HepG2 (cell line): Measurements from ENCODE around the gene MRPS11. TPM values are rescaled to one million over a fixed set of nuclear protein-coding genes. Genes with fewer than 3 reads are reported as not detected.

Experiments used
- CAMTA2 ChIP-seq: sonication (generic); formaldehyde crosslinking; IDR thresholded peaks from 2 replicates; pipeline ENCODE4 v1.4.0; 2020; ENCODE audit warnings: mild to moderate bottlenecking, missing genetic modification reagents, borderline replicate concordance
- FOXJ3 ChIP-seq: sonication (generic); formaldehyde crosslinking; IDR thresholded peaks from 2 replicates; pipeline ENCODE4 v1.4.0; 2020; ENCODE audit warnings: missing genetic modification reagents, mild to moderate bottlenecking, borderline replicate concordance
- KLF9 ChIP-seq: IDR thresholded peaks from 2 replicates; pipeline ENCODE4 v1.6.1; 2016; ENCODE audit warnings: low read depth
- SALL2 ChIP-seq: sonication (generic); formaldehyde crosslinking; IDR thresholded peaks from 2 replicates; pipeline ENCODE4 v1.8.1; 2023; ENCODE audit warnings: mild to moderate bottlenecking, missing genetic modification reagents, inconsistent platforms
- SCMH1 ChIP-seq: sonication (generic); formaldehyde crosslinking; IDR thresholded peaks from 2 replicates; pipeline ENCODE4 v1.9.0; 2021; ENCODE audit warnings: missing genetic modification reagents, mild to moderate bottlenecking, borderline replicate concordance
- SYNCRIP ChIP-seq: fragments of 200-400 bp; formaldehyde crosslinking; IDR thresholded peaks from 2 replicates; pipeline ENCODE4 v1.6.1; 2018; ENCODE audit warnings: mild to moderate bottlenecking, low read depth, low read length; ENCODE audit not compliant: insufficient read depth
- ZNF260 ChIP-seq: sonication (generic); formaldehyde crosslinking; IDR thresholded peaks from 2 replicates; pipeline ENCODE4 v1.4.0; 2020; ENCODE audit warnings: missing genetic modification reagents, low read depth, mild to moderate bottlenecking, borderline replicate concordance
- ZNF530 ChIP-seq: sonication (generic); formaldehyde crosslinking; IDR thresholded peaks from 2 replicates; pipeline ENCODE4 v1.5.0; 2020; ENCODE audit warnings: low read depth, mild to moderate bottlenecking, missing genetic modification reagents
- ZNF558 ChIP-seq: sonication (generic); formaldehyde crosslinking; IDR thresholded peaks from 2 replicates; pipeline ENCODE4 v1.9.0; 2022; ENCODE audit warnings: mild to moderate bottlenecking, missing genetic modification reagents, borderline replicate concordance
- ZNF724P ChIP-seq: sonication (generic); formaldehyde crosslinking; IDR thresholded peaks from 2 replicates; pipeline ENCODE4 v1.8.0; 2022; ENCODE audit warnings: missing genetic modification reagents, borderline replicate concordance
- polyA plus RNA-seq, 8 experiments: library from polyadenylated mRNA; depleted of rRNA in 3 of 8; stranded (reverse) in 7 of 8; unstranded in 1 of 8; fragments of >200 nt; fragmentation: Illumina TruSeq in 4 of 8; extraction: Trizol in 4 of 8; gene quantifications; 2 replicates each; pipeline versions ENCODE4 v1.2.1 to v1.2.3, GENCODE V29; 2011 to 2016; ENCODE audit warnings: low read depth in 4 of 8, missing spikeins in 1 of 8, mixed read lengths in 1 of 8; ENCODE audit not compliant: insufficient read depth in 1 of 8
- total RNA-seq, 5 experiments: library from RNA; depleted of rRNA; stranded (reverse); fragments of >200 nt; fragmentation: Illumina TruSeq; extraction: Trizol; gene quantifications; 2 replicates each; pipeline ENCODE4 v1.2.3, GENCODE V29; 2016; ENCODE audit warnings: low read depth in 1 of 5
- TF ChIP-seq, protein P1 (sequence below): sonication (generic); formaldehyde crosslinking; IDR thresholded peaks from 2 replicates; pipeline ENCODE4 v1.5.1; 2020; ENCODE audit warnings: mild to moderate bottlenecking, missing genetic modification reagents, moderate library complexity
- TF ChIP-seq, protein P2 (sequence below): sonication (generic); formaldehyde crosslinking; conservative IDR thresholded peaks from 2 replicates; pipeline ENCODE4 v1.8.0; 2022; ENCODE audit warnings: low read depth, missing genetic modification reagents
- TF ChIP-seq, protein P3 (sequence below): sonication (generic); formaldehyde crosslinking; IDR thresholded peaks from 2 replicates; pipeline ENCODE4 v1.5.0; 2020; ENCODE audit warnings: missing genetic modification reagents
- TF ChIP-seq, protein P4 (sequence below): sonication (generic); formaldehyde crosslinking; IDR thresholded peaks from 2 replicates; pipeline ENCODE4 v1.4.0; 2020; ENCODE audit warnings: missing genetic modification reagents
- TF ChIP-seq, protein P5 (sequence below): sonication (generic); formaldehyde crosslinking; IDR thresholded peaks from 2 replicates; pipeline ENCODE4 v1.5.0; 2020; ENCODE audit warnings: mild to moderate bottlenecking, missing genetic modification reagents
- TF ChIP-seq, protein P6 (sequence below): conservative IDR thresholded peaks from 2 replicates; pipeline ENCODE4 v1.6.1; 2018; ENCODE audit warnings: missing genetic modification reagents

MRPS11 gene
- total and polyA plus RNA-seq, 2 of the 13 experiments (the other 11 are each of a cell fraction or from before 2014, with no cell fraction given): 50.1 to 72.7 TPM

DNA sequence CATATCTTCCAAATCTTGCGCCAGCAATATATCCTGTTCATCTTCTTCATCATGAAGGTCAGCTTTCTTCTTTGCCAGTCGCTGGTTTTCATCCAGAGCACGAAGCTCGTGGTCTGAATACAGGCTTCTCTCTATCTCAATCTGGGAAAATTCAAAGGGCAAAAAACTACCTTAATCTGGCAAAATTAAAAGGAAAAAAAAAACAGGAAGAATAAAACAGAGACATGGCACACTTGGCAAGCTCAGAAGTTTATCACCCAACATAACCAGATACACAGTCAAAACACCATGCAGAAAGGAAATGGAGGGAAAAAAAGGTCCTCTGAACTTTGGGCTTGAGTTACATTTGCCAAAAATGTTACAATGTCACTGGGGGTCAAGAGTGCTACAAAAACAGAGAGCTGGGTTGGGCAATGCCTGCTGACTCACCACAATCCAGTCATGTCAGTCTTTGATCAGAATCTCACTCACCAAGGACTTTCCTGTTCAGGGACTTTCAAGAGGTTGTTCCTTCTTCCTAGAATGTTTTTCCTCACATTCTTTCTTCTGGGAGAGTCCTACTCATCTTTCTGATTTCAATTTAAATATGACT, 1.8 kb upstream of the MRPS11 start (continued):
- TF ChIP-seq, protein P1, sequence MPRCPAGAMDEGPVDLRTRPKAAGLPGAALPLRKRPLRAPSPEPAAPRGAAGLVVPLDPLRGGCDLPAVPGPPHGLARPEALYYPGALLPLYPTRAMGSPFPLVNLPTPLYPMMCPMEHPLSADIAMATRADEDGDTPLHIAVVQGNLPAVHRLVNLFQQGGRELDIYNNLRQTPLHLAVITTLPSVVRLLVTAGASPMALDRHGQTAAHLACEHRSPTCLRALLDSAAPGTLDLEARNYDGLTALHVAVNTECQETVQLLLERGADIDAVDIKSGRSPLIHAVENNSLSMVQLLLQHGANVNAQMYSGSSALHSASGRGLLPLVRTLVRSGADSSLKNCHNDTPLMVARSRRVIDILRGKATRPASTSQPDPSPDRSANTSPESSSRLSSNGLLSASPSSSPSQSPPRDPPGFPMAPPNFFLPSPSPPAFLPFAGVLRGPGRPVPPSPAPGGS (CRISPR knock-in tag): no peak
- TF ChIP-seq CAMTA2 (CRISPR knock-in tag): no peak
- TF ChIP-seq, protein P2, sequence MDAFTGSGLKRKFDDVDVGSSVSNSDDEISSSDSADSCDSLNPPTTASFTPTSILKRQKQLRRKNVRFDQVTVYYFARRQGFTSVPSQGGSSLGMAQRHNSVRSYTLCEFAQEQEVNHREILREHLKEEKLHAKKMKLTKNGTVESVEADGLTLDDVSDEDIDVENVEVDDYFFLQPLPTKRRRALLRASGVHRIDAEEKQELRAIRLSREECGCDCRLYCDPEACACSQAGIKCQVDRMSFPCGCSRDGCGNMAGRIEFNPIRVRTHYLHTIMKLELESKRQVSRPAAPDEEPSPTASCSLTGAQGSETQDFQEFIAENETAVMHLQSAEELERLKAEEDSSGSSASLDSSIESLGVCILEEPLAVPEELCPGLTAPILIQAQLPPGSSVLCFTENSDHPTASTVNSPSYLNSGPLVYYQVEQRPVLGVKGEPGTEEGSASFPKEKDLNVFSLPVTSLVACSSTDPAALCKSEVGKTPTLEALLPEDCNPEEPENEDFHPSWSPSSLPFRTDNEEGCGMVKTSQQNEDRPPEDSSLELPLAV (CRISPR knock-in tag): no peak
- TF ChIP-seq, protein P3, sequence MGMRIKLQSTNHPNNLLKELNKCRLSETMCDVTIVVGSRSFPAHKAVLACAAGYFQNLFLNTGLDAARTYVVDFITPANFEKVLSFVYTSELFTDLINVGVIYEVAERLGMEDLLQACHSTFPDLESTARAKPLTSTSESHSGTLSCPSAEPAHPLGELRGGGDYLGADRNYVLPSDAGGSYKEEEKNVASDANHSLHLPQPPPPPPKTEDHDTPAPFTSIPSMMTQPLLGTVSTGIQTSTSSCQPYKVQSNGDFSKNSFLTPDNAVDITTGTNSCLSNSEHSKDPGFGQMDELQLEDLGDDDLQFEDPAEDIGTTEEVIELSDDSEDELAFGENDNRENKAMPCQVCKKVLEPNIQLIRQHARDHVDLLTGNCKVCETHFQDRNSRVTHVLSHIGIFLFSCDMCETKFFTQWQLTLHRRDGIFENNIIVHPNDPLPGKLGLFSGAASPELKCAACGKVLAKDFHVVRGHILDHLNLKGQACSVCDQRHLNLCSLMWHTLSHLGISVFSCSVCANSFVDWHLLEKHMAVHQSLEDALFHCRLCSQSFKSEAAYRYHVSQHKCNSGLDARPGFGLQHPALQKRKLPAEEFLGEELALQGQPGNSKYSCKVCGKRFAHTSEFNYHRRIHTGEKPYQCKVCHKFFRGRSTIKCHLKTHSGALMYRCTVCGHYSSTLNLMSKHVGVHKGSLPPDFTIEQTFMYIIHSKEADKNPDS (CRISPR knock-in tag): no peak
- TF ChIP-seq ZNF724P (CRISPR knock-in tag): no peak
- TF ChIP-seq ZNF530 (CRISPR knock-in tag): no peak
- no peak for TF ChIP-seq SYNCRIP
- no peak for TF ChIP-seq KLF9 (CRISPR knock-in tag)
- TF ChIP-seq, protein P4, sequence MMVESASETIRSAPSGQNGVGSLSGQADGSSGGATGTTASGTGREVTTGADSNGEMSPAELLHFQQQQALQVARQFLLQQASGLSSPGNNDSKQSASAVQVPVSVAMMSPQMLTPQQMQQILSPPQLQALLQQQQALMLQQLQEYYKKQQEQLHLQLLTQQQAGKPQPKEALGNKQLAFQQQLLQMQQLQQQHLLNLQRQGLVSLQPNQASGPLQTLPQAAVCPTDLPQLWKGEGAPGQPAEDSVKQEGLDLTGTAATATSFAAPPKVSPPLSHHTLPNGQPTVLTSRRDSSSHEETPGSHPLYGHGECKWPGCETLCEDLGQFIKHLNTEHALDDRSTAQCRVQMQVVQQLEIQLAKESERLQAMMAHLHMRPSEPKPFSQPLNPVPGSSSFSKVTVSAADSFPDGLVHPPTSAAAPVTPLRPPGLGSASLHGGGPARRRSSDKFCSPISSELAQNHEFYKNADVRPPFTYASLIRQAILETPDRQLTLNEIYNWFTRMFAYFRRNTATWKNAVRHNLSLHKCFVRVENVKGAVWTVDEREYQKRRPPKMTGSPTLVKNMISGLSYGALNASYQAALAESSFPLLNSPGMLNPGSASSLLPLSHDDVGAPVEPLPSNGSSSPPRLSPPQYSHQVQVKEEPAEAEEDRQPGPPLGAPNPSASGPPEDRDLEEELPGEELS: peak; percentile 83
- no peak for TF ChIP-seq ZNF260
- no peak for TF ChIP-seq SALL2
- TF ChIP-seq, protein P5, sequence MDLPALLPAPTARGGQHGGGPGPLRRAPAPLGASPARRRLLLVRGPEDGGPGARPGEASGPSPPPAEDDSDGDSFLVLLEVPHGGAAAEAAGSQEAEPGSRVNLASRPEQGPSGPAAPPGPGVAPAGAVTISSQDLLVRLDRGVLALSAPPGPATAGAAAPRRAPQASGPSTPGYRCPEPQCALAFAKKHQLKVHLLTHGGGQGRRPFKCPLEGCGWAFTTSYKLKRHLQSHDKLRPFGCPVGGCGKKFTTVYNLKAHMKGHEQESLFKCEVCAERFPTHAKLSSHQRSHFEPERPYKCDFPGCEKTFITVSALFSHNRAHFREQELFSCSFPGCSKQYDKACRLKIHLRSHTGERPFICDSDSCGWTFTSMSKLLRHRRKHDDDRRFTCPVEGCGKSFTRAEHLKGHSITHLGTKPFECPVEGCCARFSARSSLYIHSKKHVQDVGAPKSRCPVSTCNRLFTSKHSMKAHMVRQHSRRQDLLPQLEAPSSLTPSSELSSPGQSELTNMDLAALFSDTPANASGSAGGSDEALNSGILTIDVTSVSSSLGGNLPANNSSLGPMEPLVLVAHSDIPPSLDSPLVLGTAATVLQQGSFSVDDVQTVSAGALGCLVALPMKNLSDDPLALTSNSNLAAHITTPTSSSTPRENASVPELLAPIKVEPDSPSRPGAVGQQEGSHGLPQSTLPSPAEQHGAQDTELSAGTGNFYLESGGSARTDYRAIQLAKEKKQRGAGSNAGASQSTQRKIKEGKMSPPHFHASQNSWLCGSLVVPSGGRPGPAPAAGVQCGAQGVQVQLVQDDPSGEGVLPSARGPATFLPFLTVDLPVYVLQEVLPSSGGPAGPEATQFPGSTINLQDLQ (CRISPR knock-in tag): no peak
- TF ChIP-seq ZNF558: no peak
- TF ChIP-seq, protein P6, sequence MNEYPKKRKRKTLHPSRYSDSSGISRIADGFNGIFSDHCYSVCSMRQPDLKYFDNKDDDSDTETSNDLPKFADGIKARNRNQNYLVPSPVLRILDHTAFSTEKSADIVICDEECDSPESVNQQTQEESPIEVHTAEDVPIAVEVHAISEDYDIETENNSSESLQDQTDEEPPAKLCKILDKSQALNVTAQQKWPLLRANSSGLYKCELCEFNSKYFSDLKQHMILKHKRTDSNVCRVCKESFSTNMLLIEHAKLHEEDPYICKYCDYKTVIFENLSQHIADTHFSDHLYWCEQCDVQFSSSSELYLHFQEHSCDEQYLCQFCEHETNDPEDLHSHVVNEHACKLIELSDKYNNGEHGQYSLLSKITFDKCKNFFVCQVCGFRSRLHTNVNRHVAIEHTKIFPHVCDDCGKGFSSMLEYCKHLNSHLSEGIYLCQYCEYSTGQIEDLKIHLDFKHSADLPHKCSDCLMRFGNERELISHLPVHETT (CRISPR knock-in tag): 0 out of 2 replicates have a peak, but pooled peaks have one; percentile 33
- peak; percentile 79; the same call in 1 of the 2 replicates for TF ChIP-seq FOXJ3 (CRISPR knock-in tag)
- no peak for TF ChIP-seq SCMH1 (CRISPR knock-in tag)
